Subcutaneous abdominal adipose tissue (tissue), 5 donors: ENCODE results near the gene FAM167B.

Source experiments
- H3K27ac ChIP-seq: one replicate; pipeline ENCODE4 v1.7.0; 2013; ENCODE audit warnings: low read depth, mild to moderate bottlenecking, inconsistent platforms, low read length, moderate library complexity
- H3K27me3 ChIP-seq, 5 donors: one replicate each; pipeline ENCODE4 v1.7.0; 2013; ENCODE audit warnings: low read length in 5 of 5, inconsistent platforms in 1 of 5; ENCODE audit not compliant: control insufficient read depth in 5 of 5, insufficient read depth in 4 of 5
- H3K36me3 ChIP-seq, 5 donors: one replicate each; pipeline ENCODE4 v1.7.0; 2013; ENCODE audit warnings: low read length in 5 of 5; ENCODE audit not compliant: control insufficient read depth in 5 of 5, insufficient read depth in 5 of 5
- H3K4me1 ChIP-seq, 5 donors: one replicate each; pipeline ENCODE4 v1.7.0; 2013; ENCODE audit warnings: low read length in 5 of 5, mild to moderate bottlenecking in 3 of 5, moderate library complexity in 1 of 5; ENCODE audit not compliant: control insufficient read depth in 5 of 5, insufficient read depth in 5 of 5
- H3K4me3 ChIP-seq, 5 donors: one replicate each; pipeline ENCODE4 v1.7.0; 2013; ENCODE audit warnings: low read length in 5 of 5, low read depth in 1 of 5
- H3K9ac ChIP-seq, 5 donors: one replicate each; pipeline ENCODE4 v1.7.0; 2013; ENCODE audit warnings: low read length in 5 of 5, mild to moderate bottlenecking in 4 of 5, moderate library complexity in 3 of 5
- H3K9me3 ChIP-seq, 5 donors: one replicate each; pipeline ENCODE4 v1.7.0; 2013; ENCODE audit warnings: low read length in 5 of 5; ENCODE audit not compliant: control insufficient read depth in 5 of 5
- donor health status: healthy.
- donor health status: healthy.
- donor health status: healthy.
- donor health status: healthy.
- donor health status: healthy.

The FAM167B gene

GRCh38 chr1:32221980-32222755, 24.9 kb upstream of the FAM167B start, which contains the start of the genes EIF3I and TMEM234:
Gene EIF3I, plus strand, starts transcription at chr1:32222407. Its CDS starts 35 bp downstream, at chr1:32222442.
Gene TMEM234, minus strand, starts transcription at chr1:32222353. Its CDS starts 31 bp downstream, at chr1:32222322.
- peak within 1 kb of the TSS; percentile 88 to 98 (median 93) for H3K4me3 ChIP-seq
- H3K4me1 ChIP-seq, result peaks cover 7 to 32% (median 28%) of the 10 kb centered on the region in 5 donors
- peak within 1 kb of the TSS; percentile 90 to 98 (median 96) for H3K9ac ChIP-seq

GRCh38 chr1:32223683-32224082, 23.3 kb upstream of the FAM167B start:
- Histone ChIP-seq H3K9ac (peak overlapping the region in 4 of 5 donors; percentile 26 to 71 (median 60)), H3K27ac (peak overlapping the region; percentile 97), H3K36me3 (peaks cover 4 to 54% (median 41%) of the 10 kb centered on the region in 5 donors), H3K4me1 (peaks cover 7 to 32% (median 28%) of the 10 kb centered on the region in 5 donors), H3K4me3 (peak overlapping the region in 4 of 5 donors; percentile 32 to 95 (median 72)), H3K27me3 (no peaks in the 10 kb centered on the region), H3K9me3 (no peaks in the 10 kb centered on the region)

More at GRCh38 chr1:32221980-32222755, 24.9 kb upstream of the FAM167B start, which contains the start of the genes EIF3I and TMEM234:
- peak within 1 kb of the TSS; percentile 97 for H3K27ac ChIP-seq
- no peaks in the 10 kb centered on the region for H3K9me3 ChIP-seq
- H3K36me3 ChIP-seq, result peaks cover 0 to 50% (median 32%) of the 10 kb centered on the region in 5 donors
- H3K27me3 ChIP-seq, result no peaks in the 10 kb centered on the region

GRCh38 chr1:32224285-32224684, 22.7 kb upstream of the FAM167B start:
- Histone ChIP-seq H3K27ac (peak overlapping the region; percentile 97), H3K9ac (peak overlapping the region in 2 of 5 donors; percentile 38 to 71)

GRCh38 chr1:32228771-32229170, 18.3 kb upstream of the FAM167B start:
- Histone ChIP-seq H3K36me3 (peaks cover 6 to 81% (median 65%) of the 10 kb centered on the region in 5 donors), H3K4me1 (peaks cover 1 to 5% (median 5%) of the 10 kb centered on the region in 5 donors), H3K27ac (no peak overlapping the region), H3K9me3 (no peaks in the 10 kb centered on the region), H3K27me3 (no peaks in the 10 kb centered on the region), H3K4me3 (no peak overlapping the region), H3K9ac (no peak overlapping the region)

More at GRCh38 chr1:32224285-32224684, 22.7 kb upstream of the FAM167B start:
- Histone ChIP-seq H3K9me3 (no peaks in the 10 kb centered on the region), H3K4me1 (peaks cover 7 to 32% (median 28%) of the 10 kb centered on the region in 5 donors), H3K4me3 (peak overlapping the region in 4 of 5 donors; percentile 0 to 93 (median 42)), H3K27me3 (no peaks in the 10 kb centered on the region), H3K36me3 (peaks cover 4 to 56% (median 43%) of the 10 kb centered on the region in 5 donors)

GRCh38 chr1:32231843-32232432, 15.1 kb upstream of the FAM167B start:
- no peaks in the 10 kb centered on the region for H3K9me3 ChIP-seq
- no peaks in the 10 kb centered on the region for H3K27me3 ChIP-seq
- H3K36me3 ChIP-seq, result peaks cover 6 to 67% (median 59%) of the 10 kb centered on the region in 5 donors
- H3K27ac ChIP-seq, result no peak overlapping the region
- no peaks in the 10 kb centered on the region for H3K4me1 ChIP-seq
- no peak overlapping the region for H3K4me3 ChIP-seq
- H3K9ac ChIP-seq, result no peak overlapping the region

GRCh38 chr1:32232558-32233304, 14.3 kb upstream of the FAM167B start:
- H3K4me3 ChIP-seq, result no peak overlapping the region
- no peaks in the 10 kb centered on the region for H3K27me3 ChIP-seq
- peaks cover 6 to 62% (median 53%) of the 10 kb centered on the region in 5 donors for H3K36me3 ChIP-seq
- no peak overlapping the region for H3K9ac ChIP-seq
- no peaks in the 10 kb centered on the region for H3K9me3 ChIP-seq
- no peaks in the 10 kb centered on the region for H3K4me1 ChIP-seq
- H3K27ac ChIP-seq, result no peak overlapping the region

- Histone ChIP-seq H3K27ac (no peak overlapping the region), H3K4me3 (no peak overlapping the region), H3K27me3 (no peaks in the 10 kb centered on the region), H3K9me3 (no peaks in the 10 kb centered on the region), H3K9ac (no peak overlapping the region), H3K4me1 (peaks cover 0 to 2% (median under 1%) of the 10 kb centered on the region in 5 donors), H3K36me3 (peaks cover under 1 to 43% (median 39%) of the 10 kb centered on the region in 5 donors)
Observed at GRCh38 chr1:32234792-32235191, 12.2 kb upstream of the FAM167B start.

GRCh38 chr1:32239337-32239736, 7.7 kb upstream of the FAM167B start:
- no peak overlapping the region for H3K4me3 ChIP-seq
- H3K4me1 ChIP-seq, result peaks cover 0 to 33% (median 28%) of the 10 kb centered on the region in 5 donors
- H3K36me3 ChIP-seq, result peaks cover 0 to 12% (median 7%) of the 10 kb centered on the region in 5 donors
- H3K27me3 ChIP-seq, result peaks cover 0 to 8% (median 0%) of the 10 kb centered on the region in 5 donors
- H3K27ac ChIP-seq, result peak overlapping the region; percentile 57
- H3K9ac ChIP-seq, result no peak overlapping the region
- H3K9me3 ChIP-seq, result no peaks in the 10 kb centered on the region

- Histone ChIP-seq H3K4me3 (peak overlapping the region in 4 of 5 donors; percentile 73 to 81 (median 78)), H3K27me3 (peaks cover 0 to 8% (median 0%) of the 10 kb centered on the region in 5 donors), H3K27ac (peak overlapping the region; percentile 57), H3K4me1 (peaks cover 0 to 33% (median 28%) of the 10 kb centered on the region in 5 donors), H3K36me3 (peaks cover 0 to 8% (median 3%) of the 10 kb centered on the region in 5 donors), H3K9me3 (no peaks in the 10 kb centered on the region), H3K9ac (peak overlapping the region in 1 of 5 donors; percentile 63)
Observed at GRCh38 chr1:32239790-32240139, 7.3 kb upstream of the FAM167B start.
